Measurements from ENCODE around the gene FRAS1. TPM values are rescaled to one million over a fixed set of nuclear protein-coding genes. Genes with fewer than 3 reads are reported as not detected.

The FRAS1 gene
- total RNA-seq, 1 donor from 2014 or later, result not detected

GRCh38 chr4:78040431-78040830 lies 16.7 kb upstream of the FRAS1 start:
- intact Hi-C loops (cut with micrococcal nuclease), result no loop called here
- no peak for DNase-seq
- H3K9me3 Mint-ChIP-seq, result no peaks in the 10 kb centered on the region
- no peaks in the 10 kb centered on the region for H3K36me3 Mint-ChIP-seq (ENCODE audit: low read depth)
- peaks cover 3% of the 10 kb centered on the region for H3K27me3 Mint-ChIP-seq
- POLR2A ChIA-PET, result no interaction called here
- CTCF ChIA-PET, result no interaction called here
- TF ChIP-seq CTCF (IDR thresholded peaks at IDR 0.05), result no peak
- no peak overlapping the region for H3K27ac Mint-ChIP-seq
- no peaks in the 10 kb centered on the region for H3K4me1 Mint-ChIP-seq
- H3K4me3 Mint-ChIP-seq, result no peak overlapping the region
- no peak for ATAC-seq (ENCODE audit: low read depth)

GRCh38 chr4:78047366-78047765 lies 9.8 kb upstream of the FRAS1 start:
- H3K27me3 Mint-ChIP-seq, result peaks cover 10% of the 10 kb centered on the region
- no peak overlapping the region for H3K4me3 Mint-ChIP-seq
- H3K4me1 Mint-ChIP-seq, result no peaks in the 10 kb centered on the region
- DNase-seq, result no peak
- no peaks in the 10 kb centered on the region for H3K36me3 Mint-ChIP-seq (ENCODE audit: low read depth)
- peaks cover 3% of the 10 kb centered on the region for H3K9me3 Mint-ChIP-seq
- no peak for ATAC-seq (ENCODE audit: low read depth)
- no peak for TF ChIP-seq CTCF (IDR thresholded peaks at IDR 0.05)
- ChIA-PET POLR2A (no interaction called here), CTCF (no interaction called here)
- no peak overlapping the region for H3K27ac Mint-ChIP-seq
- intact Hi-C loops (cut with micrococcal nuclease), result no loop called here

GRCh38 chr4:78056265-78057129 lies 626 bp upstream of the FRAS1 start:
- H3K27me3 Mint-ChIP-seq, result peaks cover 46% of the 10 kb centered on the region
- peaks cover 32% of the 10 kb centered on the region for H3K4me1 Mint-ChIP-seq
- H3K4me3 Mint-ChIP-seq, result peak overlapping the region; percentile 93
- no peaks in the 10 kb centered on the region for H3K36me3 Mint-ChIP-seq (ENCODE audit: low read depth)
- DNase-seq (peak; percentile 29), ATAC-seq (ENCODE audit: low read depth) (peak; percentile 74)
- CTCF ChIA-PET, result no interaction called here
- no peak for TF ChIP-seq CTCF (IDR thresholded peaks at IDR 0.05)
- intact Hi-C loops (cut with micrococcal nuclease), result loop anchor here (5.0 to 10.0 kb wide), 2 partner anchors 558 to 881 kb away; partner anchors contain the start of gene PAQR3
- no peaks in the 10 kb centered on the region for H3K9me3 Mint-ChIP-seq
- POLR2A ChIA-PET, result no interaction called here
- H3K27ac Mint-ChIP-seq, result no peak overlapping the region

- Mint-ChIP-seq H3K27me3 (peaks cover 42% of the 10 kb centered on the region), H3K9me3 (no peaks in the 10 kb centered on the region), H3K27ac (no peak overlapping the region), H3K4me1 (peaks cover 32% of the 10 kb centered on the region), H3K4me3 (peak overlapping the region; percentile 93), H3K36me3 (ENCODE audit: low read depth) (no peaks in the 10 kb centered on the region)
- POLR2A ChIA-PET, result no interaction called here
- CTCF ChIA-PET, result no interaction called here
- intact Hi-C loops (cut with micrococcal nuclease), result loop anchor here (2.0 to 10.0 kb wide), 3 partner anchors 557 to 879 kb away; partner anchors contain the start of gene PAQR3
- TF ChIP-seq CTCF (IDR thresholded peaks at IDR 0.05), result no peak
- DNase-seq (peak; percentile 26), ATAC-seq (ENCODE audit: low read depth) (no peak)
Observed at GRCh38 chr4:78057600-78058550, 752 bp downstream of the FRAS1 start.

Measured in activated B cell treated with CpG ODN at 0.5 μM for 24 hours (primary cell).